H1 (cell line): Measurements from ENCODE around the gene CLDN3. TPM values are rescaled to one million over a fixed set of nuclear protein-coding genes. Genes with fewer than 3 reads are reported as not detected.

Experiments
- polyA plus RNA-seq, 7 experiments: library from polyadenylated mRNA; depleted of rRNA in 3 of 7; stranded (reverse) in 5 of 7; unstranded in 2 of 7; fragments of >200 nt in 5 of 7; fragments of 200-250 nt in 2 of 7; gene quantifications; 1 replicate in 5 of 7; 2 replicates in 1 of 7; 4 replicates in 1 of 7; pipeline versions ENCODE4 v1.2.1 to v1.2.3, GENCODE V29; 2011 to 2013; ENCODE audit warnings: missing spikeins in 2 of 7, mixed read lengths in 2 of 7
- total RNA-seq: library from RNA; stranded (reverse); fragmentation: NEBNext Ultra II Directional; extraction: Animal tissue kit (Norgen Biotek cat#: 25700); gene quantifications from 2 replicates; pipeline ENCODE4 v1.2.1, GENCODE V29; 2021
- TF ChIP-seq, protein P1 (sequence below): fragments of 300-600 bp; sonication (generic); IDR thresholded peaks from 2 replicates; pipeline ENCODE4 v1.7.1; 2012; ENCODE audit warnings: low read length, moderate library complexity, mild to moderate bottlenecking, inconsistent platforms; ENCODE audit not compliant: insufficient replicate concordance

CLDN3 gene
- total and polyA plus RNA-seq, 2 of the 8 experiments (the other 6 are each of a cell fraction or from before 2014, with no cell fraction given) = 19.1 to 65.2 TPM

DNA sequence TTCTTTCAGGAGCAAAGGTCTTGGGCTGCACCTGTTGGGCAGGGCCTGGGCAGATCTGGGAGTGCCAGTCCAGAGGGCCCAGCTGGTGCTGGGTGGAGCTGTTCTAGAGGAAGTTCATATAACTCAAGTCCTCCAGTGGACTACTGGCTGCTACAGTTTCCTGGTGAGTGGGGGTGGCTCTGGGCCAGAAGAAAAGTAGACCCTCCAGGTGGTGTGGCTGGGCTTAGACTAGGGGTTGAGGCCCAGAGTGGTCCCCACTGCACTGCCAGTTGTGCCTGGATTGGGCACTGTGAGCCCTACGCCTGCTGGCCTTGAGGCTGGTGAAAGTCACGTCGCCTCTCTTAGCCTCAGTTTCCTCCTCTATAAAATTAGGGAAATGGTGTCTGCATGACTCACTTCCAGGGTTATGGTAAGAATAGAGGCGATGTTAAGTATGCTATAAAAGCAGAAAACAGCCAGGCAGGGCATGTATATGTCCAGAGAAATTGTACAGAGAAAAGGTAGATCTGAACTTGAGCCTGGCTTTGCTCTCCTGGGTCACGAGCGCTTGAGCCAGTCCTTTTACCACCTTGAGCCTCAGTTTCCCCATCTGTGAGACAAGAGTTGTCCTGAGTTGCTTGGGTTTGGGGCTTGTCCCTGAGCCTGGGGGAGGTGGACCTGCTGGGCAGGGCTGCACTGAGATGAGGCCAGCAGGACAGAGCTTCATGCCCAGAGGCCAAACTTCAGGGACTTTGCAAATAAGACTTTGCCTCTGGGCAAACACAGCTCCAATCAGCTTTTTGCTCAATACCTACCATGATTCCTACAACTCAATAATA is 3.8 kb upstream of the CLDN3 start (continued):
- TF ChIP-seq, protein P1, sequence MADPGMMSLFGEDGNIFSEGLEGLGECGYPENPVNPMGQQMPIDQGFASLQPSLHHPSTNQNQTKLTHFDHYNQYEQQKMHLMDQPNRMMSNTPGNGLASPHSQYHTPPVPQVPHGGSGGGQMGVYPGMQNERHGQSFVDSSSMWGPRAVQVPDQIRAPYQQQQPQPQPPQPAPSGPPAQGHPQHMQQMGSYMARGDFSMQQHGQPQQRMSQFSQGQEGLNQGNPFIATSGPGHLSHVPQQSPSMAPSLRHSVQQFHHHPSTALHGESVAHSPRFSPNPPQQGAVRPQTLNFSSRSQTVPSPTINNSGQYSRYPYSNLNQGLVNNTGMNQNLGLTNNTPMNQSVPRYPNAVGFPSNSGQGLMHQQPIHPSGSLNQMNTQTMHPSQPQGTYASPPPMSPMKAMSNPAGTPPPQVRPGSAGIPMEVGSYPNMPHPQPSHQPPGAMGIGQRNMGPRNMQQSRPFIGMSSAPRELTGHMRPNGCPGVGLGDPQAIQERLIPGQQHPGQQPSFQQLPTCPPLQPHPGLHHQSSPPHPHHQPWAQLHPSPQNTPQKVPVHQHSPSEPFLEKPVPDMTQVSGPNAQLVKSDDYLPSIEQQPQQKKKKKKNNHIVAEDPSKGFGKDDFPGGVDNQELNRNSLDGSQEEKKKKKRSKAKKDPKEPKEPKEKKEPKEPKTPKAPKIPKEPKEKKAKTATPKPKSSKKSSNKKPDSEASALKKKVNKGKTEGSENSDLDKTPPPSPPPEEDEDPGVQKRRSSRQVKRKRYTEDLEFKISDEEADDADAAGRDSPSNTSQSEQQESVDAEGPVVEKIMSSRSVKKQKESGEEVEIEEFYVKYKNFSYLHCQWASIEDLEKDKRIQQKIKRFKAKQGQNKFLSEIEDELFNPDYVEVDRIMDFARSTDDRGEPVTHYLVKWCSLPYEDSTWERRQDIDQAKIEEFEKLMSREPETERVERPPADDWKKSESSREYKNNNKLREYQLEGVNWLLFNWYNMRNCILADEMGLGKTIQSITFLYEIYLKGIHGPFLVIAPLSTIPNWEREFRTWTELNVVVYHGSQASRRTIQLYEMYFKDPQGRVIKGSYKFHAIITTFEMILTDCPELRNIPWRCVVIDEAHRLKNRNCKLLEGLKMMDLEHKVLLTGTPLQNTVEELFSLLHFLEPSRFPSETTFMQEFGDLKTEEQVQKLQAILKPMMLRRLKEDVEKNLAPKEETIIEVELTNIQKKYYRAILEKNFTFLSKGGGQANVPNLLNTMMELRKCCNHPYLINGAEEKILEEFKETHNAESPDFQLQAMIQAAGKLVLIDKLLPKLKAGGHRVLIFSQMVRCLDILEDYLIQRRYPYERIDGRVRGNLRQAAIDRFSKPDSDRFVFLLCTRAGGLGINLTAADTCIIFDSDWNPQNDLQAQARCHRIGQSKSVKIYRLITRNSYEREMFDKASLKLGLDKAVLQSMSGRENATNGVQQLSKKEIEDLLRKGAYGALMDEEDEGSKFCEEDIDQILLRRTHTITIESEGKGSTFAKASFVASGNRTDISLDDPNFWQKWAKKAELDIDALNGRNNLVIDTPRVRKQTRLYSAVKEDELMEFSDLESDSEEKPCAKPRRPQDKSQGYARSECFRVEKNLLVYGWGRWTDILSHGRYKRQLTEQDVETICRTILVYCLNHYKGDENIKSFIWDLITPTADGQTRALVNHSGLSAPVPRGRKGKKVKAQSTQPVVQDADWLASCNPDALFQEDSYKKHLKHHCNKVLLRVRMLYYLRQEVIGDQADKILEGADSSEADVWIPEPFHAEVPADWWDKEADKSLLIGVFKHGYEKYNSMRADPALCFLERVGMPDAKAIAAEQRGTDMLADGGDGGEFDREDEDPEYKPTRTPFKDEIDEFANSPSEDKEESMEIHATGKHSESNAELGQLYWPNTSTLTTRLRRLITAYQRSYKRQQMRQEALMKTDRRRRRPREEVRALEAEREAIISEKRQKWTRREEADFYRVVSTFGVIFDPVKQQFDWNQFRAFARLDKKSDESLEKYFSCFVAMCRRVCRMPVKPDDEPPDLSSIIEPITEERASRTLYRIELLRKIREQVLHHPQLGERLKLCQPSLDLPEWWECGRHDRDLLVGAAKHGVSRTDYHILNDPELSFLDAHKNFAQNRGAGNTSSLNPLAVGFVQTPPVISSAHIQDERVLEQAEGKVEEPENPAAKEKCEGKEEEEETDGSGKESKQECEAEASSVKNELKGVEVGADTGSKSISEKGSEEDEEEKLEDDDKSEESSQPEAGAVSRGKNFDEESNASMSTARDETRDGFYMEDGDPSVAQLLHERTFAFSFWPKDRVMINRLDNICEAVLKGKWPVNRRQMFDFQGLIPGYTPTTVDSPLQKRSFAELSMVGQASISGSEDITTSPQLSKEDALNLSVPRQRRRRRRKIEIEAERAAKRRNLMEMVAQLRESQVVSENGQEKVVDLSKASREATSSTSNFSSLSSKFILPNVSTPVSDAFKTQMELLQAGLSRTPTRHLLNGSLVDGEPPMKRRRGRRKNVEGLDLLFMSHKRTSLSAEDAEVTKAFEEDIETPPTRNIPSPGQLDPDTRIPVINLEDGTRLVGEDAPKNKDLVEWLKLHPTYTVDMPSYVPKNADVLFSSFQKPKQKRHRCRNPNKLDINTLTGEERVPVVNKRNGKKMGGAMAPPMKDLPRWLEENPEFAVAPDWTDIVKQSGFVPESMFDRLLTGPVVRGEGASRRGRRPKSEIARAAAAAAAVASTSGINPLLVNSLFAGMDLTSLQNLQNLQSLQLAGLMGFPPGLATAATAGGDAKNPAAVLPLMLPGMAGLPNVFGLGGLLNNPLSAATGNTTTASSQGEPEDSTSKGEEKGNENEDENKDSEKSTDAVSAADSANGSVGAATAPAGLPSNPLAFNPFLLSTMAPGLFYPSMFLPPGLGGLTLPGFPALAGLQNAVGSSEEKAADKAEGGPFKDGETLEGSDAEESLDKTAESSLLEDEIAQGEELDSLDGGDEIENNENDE = no peak
